SKM-1 treated with dmso at 0.1 percent for 144 hours (cell line): ENCODE results near the gene RNF138.
"Not testable (repeated sequence)": the region's sequence is repeated elsewhere in the genome, so short reads cannot be mapped to it uniquely, and the experiment has no call there.

Experiments
- DNase-seq: peaks from one replicate; lab custom pipeline; 2025; ENCODE audit not compliant: unreplicated experiment; lab: John Stamatoyannopoulos, UW

The RNF138 gene

DNA sequence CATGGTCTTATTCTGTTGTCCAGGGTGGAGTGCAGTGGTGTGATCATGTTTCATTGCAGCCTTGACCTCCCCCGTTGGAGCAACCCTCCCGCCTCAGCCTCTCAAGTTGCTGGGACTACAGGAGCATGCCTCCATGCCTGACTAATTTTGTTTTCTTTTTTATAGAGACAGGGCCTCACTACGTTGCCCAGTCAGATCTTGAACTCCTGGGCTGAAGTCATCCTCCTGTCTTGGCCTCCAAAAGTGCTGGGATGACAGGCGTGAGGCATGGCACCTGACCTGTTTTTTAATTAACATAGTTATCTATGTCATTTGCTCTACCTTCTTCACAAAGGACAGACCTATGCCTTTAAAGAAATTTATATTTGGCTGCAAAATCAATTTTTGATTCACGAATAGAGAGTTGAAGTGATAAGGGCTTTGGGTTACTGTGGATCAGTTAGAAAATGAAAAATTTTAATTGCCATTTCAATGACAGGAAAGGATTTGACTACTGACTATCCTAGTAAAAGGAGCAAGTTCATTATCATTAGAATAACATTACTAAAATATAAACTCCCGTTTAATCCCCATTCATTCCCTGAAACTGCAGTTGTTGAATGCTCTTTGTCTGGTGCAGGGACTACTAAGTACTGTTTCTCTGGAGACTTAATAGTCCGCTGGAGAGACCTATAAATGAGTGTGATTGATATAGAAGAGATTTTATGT is 3.7 kb downstream of the RNF138 start:
- no peak for DNase-seq

DNA sequence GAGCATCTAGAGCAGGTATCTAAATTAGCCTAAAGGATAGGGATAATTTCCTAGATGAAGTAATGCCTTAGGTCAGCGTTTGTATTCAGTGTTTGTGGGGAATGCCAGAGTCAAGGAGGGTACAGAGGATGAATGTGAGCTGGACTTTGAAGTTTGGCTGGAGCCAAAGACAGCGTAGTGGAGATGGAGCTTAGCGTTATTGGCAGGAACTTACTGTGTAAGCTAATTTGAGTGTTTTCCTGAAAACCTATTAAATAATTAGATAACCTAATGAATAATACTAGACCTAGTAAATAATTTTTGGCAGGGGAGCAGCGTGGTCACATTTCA is 4.2 kb downstream of the RNF138 start:
- DNase-seq: no peak

DNA sequence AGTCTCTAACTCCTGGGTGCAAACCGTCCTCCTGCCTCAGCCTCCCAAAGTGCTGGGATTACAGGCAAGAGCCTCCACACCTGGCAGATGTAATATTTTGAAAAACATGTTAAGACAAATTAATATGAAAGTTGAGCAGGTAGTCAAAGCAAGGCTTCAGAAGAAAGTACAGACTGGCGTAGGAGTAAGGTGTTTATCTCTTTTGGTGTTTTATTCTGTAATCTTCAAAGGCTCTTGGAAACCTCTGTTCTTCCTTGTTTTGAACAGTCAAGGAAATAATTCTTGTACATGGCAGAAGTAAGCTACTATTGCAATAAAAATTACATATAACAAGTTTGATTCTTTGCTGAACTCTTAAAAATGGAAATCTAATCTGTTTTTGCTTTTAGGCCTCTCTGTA is 5.3 kb downstream of the RNF138 start:
- DNase-seq: no peak

DNA sequence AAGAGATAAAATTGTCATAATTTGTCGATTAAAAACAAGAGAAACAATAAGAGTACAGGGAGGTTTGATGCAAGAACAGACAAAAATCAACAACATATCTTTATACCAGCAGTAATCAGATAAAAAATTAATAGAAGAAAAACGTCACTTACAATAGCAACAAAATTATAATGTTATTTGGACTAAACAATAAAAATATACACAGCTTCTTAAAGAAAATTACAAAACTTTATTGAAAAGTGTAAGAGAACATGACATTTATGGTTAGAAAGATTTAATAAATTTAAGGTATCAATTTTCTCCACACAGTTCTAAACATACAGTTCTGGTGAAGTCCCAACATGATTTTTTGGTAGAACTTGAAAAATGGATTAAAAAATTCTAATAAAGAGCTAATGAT is 12.8 kb downstream of the RNF138 start:
- DNase-seq: no peak

DNA sequence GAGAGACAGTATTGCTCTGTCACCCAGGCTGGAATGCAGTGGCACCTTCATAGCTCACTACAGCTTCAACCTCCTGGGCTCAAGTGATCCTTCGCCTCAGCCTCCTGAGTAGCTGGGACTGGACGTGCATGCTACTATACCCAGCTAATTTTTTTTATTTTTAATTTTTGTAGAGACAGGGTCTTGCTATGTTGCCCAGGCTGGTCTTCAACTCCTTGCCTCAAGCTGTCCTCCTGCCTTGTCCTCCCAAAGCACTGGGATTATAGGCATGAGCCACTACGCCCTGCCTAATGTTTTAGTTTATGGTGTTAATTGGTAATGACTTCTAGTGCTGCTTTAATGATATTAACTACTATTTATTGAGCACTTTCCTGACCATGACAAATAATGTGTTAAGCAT is 18.3 kb downstream of the RNF138 start:
- DNase-seq: no peak

DNA sequence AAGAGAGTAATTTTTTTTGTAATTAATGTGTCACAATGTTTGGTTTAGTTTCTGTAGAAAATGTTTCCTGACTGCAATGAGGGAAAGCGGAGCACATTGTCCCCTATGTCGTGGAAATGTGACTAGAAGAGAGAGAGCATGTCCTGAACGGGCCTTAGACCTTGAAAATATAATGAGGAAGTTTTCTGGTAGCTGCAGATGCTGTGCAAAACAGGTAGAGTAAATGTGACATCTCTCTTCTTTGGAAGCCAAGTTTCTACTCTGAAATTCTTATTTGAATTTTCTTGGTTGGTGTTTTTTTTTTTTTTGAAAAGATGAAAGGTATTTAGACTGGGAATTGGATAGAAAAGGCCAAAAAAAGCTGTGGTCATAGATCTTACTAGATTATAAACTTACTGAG is 20.0 kb downstream of the RNF138 start:
- DNase-seq: no peak

DNA sequence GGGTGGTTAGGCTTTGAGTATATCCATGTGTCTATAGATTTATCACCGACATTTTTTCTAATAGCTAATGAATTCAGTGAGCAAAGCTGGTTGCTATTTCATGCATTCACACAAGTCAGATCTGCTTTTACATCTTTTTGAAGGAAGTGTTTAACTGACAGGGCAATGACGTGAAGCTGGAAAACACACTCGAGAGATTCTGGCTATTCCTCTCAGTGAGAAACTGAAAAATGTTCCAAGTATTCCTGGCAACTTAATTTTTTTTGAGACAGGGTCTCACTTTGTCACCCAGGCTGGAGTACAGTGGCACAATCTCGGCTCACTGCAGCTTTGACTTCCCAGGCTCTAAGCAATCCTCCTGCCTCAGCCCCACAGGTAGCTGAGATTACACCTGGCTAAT is 21.2 kb downstream of the RNF138 start:
- no peak for DNase-seq

DNA sequence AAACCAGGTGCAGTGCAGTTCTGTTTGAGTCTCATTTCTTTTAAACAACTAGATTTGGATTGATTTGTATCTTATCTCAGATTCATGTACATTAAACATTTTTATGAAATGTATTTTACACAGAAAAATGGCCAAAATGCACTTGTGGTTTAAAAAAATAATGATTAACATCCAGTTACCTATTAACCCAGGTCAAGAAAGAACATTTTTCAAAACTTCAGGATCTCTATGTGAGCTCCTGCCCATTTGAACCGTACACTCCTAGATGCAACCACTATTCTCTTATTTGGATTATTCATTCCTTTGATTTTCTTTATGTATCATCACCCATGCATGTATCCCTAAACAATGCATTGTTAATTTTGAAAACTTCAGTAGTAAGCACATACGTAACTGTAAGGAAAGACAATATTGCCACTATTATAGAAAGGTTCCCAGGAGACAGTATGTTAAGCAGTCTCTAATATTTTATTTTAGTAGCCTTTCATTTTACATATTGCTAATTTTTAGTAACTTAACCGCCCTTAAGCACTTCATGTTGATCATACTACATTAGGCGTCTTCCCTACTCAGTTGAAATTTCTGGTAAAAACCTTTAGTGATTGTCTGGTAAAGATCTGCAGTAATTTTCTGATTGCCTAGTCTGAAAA is 22.7 kb downstream of the RNF138 start:
- DNase-seq: no peak

DNA sequence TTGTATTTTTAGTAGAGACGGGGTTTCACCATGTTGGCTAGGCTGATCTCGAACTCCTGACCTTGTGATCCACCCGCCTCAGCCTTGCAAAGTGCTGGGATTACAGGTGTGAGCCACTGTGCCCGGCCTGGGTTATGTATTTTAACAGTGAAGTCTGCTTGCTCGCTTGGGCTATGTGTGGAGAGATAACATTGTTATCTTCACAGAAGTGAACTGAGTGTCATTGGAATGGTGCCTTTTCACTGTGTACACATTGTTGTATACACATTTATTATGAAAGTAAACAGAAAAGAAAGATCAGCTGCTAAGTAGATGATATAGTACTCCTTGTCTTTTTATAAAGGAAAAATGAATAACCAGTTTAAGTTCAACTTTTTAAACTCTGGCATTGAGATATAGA is 30.4 kb downstream of the RNF138 start:
- DNase-seq: no peak

DNA sequence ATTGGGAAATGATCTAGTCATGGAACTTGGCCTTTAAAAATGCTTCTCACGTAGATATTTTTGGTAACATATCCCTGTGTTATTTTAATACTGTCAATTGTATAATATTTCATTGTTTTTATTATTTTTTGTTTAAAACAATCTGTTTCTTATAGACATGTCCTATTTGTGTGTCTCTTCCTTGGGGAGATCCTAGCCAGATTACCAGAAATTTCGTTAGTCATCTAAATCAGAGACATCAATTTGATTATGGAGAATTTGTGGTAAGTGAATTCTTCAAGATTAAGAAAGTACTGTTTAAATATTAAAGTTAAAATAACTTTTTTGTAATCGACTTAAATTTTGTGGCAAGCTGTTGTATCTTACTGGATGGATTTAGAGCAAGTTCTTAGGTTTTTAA is 34.9 kb downstream of the RNF138 start:
- no peak for DNase-seq

DNA sequence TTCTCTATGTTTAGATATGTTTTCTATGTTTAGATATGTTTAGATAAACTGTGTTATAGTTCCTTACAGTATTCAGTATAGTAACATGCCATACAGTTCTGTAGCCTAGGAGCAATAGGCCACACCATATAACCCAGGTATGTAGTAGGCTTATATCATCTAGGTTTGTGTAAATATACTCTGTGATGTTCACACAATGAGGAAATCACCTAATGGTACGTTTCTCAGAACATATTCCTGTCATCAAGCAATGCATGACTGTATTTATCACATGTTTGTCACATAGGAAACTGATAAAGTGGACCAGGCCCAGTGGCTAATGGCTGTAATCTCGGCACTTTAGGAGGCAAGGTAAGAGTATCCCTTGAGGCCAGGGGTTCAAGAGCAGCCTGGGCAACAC is 44.0 kb downstream of the RNF138 start:
- no peak for DNase-seq

DNA sequence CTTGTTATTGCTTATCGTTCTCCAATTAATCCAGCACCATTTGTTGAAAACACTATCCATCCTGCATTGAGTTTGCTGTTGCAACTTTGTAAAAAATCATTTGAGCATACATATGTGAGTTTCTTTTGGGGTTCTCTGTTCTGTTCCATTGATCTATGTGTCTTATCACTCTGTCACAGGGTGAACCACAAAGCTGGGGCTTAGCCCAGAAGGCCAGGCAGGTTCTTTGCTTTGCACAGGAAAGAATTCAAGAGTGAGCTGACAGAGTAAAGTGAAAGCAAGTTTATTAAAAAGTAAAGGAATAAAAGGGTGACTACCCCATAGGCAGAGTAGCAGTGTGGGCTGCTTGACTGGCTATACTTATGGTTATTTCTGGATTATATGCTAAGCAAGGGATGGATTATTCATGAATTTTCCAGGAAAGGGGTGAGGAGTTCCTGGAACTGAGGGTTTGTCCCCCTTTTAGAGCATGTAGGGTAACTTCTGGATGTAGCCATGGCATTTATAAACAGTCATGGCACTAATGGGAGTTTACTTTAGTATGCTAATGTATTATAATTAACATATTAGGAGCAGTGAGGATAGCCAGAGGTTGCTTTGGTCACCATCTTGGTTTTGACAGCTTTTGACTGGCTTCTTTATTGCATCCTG is 46.8 kb downstream of the RNF138 start:
- DNase-seq: no peak

DNA sequence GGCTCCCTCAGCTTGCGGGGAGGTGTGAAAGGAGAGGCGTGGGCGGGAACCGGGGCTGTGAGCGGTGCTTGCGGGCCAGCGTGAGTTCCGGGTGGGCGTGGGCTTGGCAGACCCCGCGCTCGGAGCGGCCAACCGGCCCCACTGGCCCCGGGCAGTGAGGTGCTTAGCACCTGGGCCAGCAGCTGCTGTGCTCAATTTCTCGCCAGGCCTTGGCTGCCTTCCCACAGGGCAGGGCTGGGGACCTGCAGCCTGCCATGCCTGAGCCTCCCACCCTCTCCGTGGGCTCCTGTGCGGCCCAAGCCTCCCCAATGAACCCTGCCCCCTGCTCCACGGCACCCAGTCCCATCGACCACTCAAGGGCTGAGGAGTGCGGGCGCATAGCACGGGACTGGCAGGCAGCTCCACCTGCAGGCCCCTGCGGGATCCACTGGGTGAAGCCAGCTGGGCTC is 48.2 kb downstream of the RNF138 start:
- DNase-seq: no peak

DNA sequence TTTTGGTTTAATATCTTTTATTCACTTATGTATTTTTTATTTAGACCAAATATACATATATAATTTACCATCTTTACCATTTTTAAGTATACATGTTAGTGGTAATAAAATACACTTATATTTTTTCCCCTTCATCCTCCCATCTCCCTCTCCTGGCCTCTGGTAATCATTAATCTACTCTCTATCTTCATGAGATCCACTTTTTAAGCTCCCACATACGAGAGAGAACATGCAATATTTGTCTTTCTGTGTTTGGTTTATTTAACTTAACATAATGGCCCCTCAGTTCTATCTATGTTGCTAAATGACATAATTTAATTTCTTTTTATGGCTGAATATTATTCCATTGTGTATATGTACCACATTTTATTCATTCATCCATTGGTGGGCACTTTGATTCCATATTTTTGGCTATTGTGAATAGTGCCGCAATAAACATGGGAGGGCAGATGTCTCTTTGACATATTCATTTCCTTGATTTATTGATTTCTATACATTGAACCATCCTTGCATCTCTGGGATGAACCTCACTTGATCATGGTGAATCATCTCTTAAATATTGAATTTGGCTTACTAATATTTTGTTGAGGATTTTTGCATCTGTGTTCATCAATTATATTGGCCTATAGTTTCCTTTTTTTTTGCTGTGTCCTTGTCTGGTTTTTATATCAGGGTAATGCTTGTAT is 56.7 kb downstream of the RNF138 start:
- no peak for DNase-seq

DNA sequence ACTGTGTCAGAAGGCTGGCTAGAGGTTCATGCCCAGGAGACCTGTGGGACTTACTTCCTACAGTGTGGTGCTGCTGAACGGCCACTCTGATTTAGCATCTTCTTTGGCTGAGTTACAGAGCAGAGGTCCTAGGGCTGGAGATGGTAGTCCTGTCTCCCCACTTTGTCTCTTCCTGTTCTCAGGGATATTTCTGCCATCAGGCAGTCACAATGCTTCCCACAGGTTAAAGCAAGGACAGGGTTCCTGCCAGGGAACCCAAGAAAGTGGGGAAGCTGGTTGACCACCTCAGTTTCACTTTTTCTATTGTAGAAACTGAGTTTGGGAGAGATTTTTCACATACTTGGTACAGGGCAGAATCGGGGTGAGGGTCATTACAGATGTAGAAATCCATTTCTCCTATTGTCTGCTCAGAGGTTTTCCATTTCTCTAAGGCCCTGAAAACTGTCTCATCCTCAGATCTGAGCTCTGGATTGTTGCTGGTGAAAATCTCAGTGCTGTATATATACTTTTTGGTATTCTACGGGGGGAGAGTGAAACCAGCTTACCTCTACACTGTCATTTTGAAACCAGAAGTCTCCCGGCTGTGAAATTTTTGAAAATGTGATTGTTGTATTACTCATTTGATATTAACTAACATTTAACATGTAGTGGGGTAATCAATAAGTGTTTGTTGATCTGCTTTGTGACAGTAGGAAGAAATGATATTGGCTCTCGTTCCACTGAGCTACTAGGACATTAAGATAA is 61.2 kb downstream of the RNF138 start:
- DNase-seq: no peak

DNA sequence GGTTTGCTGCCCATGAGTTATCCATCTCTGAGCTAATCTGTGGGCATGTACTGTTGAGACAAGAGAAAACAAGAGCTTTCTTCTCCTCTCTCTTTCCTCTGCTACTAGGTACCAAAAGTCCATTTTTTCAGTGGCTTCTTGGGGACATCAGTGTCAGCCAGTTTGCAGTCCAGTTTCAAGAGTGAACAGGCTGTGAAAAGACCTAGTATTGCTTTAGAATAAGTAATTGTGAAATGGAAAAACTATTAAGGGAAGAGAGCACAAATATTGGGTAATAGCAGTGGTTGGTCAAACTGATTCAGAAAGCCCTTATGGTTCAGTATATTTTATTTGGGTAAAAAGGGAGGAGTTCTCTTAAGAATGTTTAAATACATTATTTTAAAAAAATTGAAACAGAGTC is 65.2 kb downstream of the RNF138 start:
- DNase-seq: peak; percentile 16

DNA sequence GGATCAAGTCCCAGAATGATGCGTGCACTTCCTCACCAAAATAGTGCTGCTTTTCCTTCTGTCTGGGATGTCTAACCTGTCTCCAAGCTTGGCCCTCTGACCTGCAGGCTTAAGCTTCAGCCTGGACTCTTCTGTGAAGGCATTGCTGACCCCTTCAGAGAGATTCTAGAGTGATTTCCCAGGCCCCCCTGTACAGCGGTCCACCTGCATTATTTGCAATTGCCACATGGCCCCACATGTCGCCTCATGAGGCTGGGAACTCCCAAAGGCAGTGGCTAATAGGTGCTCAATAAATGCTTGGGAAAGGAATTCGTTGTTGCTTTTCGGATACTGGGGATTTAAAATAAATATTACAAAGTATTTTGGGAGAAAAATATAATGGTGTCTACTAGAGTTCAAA is 65.9 kb downstream of the RNF138 start:
- DNase-seq: no peak

DNA sequence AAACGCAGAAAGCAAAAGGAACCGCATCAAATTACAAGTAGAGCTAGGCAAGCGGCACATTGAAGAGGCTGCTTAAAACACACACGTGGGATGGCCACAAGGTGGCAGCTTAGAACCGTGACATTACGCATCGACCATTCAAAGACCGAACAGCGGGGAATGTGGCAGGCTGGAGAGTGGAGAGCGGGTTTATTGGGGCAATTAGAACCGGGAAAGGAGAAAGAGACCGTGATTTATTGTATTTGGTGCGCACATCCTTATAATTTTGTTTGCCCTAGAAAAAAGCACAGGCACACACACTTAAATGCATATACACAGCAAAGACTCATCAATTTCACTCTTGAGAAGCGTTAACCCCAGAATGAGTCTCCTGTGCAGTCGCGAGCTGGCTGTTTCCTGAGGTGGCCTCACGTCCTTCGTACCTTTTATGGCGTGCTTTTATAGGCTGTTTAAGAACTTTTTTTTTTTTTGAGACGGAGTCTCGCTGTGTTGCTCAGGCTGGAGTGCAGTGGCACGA is 66.5 kb downstream of the RNF138 start:
- peak; percentile 80 for DNase-seq

DNA sequence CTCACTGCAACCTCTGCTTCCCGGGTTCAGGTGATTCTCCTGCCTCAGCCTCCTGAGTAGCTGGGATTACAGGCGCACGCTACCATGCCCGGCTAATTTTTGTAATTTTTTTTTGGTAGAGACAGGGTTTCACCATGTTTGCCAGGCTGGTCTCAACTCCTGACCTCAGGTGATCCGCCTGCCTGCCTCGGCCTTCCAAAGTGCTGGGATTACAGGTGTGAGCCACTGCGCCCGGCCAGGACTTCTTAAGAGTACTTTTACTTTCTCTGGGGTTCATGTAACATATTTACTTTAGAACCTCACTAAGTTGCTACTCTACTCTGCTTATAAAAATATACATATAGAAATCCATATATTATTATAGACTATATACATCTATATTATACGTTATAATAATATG is 67.0 kb downstream of the RNF138 start:
- not testable (repeated sequence) for DNase-seq

DNA sequence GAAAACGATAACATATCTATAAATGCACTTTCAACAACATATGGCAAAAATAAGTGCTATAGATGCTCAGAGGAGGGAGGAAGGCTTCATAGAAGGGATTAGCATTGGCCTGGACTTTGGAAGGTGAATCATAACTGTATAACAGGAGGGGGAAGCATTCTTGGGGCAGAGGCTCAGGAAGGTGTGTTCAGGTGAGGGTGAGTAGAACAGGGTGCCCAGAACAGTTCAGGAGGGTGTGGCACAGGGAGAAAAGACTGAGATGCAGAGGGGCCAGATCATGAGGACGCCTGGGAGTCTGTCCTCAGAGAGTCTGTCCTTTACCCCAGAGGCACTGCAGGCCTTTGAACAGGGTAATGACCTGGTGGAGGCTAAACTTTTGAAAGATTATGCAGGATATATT is 68.9 kb downstream of the RNF138 start:
- DNase-seq: no peak
